Loucy (cell line): ENCODE results near the gene NLRC5.

Experiments
- EZH2phosphoT487 ChIP-seq: fragments of 200-600 bp; IDR thresholded peaks from 2 replicates; pipeline ENCODE4 v1.6.1; 2018; ENCODE audit warnings: antibody characterized with exemption, mild to moderate bottlenecking, moderate library complexity, borderline replicate concordance
- TF ChIP-seq, protein P1 (sequence below): fragments of 200-600 bp; sonication (generic); conservative IDR thresholded peaks from 2 replicates; pipeline ENCODE4 v1.5.1; 2014; ENCODE audit warnings: mild to moderate bottlenecking, antibody characterized with exemption, low read length

DNA sequence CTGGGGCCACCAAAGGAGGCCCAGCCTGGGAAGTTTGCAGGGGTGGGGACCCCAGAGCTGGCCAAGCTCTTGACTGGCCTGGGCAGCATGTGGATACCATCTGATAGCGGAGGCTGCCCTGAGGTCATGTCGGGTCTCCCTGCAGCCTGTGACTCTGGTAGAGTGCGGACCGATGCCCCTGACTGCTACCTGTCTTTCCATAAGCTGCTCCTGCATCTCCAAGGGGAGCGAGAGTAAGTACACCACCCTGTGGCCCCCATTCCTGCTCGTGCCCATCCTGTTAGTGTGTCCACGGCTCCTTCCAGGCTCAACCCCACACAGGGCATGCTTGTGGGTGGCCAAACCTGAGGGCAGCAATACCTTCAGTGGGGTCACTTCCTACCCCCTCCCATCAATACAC lies 19.6 kb upstream of the NLRC5 start:
- TF ChIP-seq, protein P1, sequence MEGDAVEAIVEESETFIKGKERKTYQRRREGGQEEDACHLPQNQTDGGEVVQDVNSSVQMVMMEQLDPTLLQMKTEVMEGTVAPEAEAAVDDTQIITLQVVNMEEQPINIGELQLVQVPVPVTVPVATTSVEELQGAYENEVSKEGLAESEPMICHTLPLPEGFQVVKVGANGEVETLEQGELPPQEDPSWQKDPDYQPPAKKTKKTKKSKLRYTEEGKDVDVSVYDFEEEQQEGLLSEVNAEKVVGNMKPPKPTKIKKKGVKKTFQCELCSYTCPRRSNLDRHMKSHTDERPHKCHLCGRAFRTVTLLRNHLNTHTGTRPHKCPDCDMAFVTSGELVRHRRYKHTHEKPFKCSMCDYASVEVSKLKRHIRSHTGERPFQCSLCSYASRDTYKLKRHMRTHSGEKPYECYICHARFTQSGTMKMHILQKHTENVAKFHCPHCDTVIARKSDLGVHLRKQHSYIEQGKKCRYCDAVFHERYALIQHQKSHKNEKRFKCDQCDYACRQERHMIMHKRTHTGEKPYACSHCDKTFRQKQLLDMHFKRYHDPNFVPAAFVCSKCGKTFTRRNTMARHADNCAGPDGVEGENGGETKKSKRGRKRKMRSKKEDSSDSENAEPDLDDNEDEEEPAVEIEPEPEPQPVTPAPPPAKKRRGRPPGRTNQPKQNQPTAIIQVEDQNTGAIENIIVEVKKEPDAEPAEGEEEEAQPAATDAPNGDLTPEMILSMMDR = no peak
- no peak for TF ChIP-seq EZH2phosphoT487
